HG03457 (cell line): ENCODE measurements around the gene CHD2.
"Not testable (repeated sequence)": the region's sequence is repeated elsewhere in the genome, so short reads cannot be mapped to it uniquely, and the experiment has no call there.

Experiments used
- ATAC-seq: cut with Tn5 transposase; IDR thresholded peaks from one replicate; pipeline ENCODE4 v1.9.1; 2021; ENCODE audit warnings: moderate number of reproducible peaks; ENCODE audit not compliant: unreplicated experiment

CHD2 gene

DNA sequence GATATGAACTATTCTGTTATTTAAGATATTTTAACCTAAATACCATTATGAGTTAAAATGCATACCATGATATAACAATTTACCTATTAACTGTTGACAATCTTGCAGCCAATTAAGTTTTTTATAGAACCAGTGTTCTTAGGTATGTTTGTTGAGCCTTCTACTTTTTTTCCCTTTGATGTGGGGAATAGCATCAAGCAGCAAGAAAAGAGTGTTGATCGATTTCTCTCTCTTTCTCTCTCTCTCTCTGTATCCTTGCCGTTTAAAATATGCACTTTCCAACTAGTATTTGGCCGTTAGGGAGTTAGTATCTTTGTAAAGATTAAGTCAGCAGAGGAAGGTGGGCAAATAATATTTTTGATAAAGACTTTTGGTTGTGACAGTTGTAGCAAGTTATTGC lies 5.9 kb downstream of the CHD2 start:
- ATAC-seq, result no peak

DNA sequence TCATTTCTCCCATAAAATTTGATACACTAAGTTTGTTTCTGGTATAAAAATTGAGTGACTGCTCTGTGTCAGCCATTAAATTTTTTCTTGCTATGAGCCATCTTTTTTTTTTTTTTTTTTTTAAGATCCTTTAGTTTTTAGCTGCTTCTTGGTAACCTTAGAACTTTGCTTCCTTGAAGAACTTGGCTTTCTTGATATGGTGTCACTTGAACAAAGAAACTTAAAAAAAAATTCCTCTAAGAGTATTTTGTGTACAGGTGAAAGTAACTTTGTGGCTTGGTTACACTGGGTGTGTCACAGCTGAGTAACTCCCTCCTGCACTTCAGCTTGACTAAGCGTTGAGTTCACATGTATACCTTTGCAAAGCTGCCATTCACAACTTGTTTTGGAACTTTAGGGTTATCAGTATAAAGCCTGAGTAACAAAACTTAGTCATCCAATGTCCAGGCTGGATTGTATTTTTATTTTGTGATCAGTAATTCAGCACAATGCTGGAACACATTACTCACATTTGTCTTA lies 6.5 kb downstream of the CHD2 start:
- peak; percentile 28 for ATAC-seq

DNA sequence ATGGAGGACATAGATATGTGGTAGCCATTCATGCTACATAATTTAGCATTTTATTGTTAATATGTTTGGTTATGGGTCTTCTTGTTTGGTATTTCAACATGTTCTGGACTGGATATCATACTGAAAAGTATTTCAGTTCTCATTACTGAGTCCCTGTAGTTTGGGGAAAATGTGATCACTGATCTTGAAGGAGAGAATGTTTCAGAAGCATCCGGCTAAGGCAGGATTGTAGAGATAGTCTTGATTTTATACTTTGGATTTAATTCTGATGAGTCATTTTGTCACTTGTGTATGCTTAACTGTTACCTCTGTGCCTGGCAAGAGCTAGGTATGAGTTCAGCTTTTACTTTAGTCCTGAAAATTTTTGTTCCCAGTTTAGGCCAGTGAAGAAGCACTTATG lies 7.1 kb downstream of the CHD2 start:
- no peak for ATAC-seq

DNA sequence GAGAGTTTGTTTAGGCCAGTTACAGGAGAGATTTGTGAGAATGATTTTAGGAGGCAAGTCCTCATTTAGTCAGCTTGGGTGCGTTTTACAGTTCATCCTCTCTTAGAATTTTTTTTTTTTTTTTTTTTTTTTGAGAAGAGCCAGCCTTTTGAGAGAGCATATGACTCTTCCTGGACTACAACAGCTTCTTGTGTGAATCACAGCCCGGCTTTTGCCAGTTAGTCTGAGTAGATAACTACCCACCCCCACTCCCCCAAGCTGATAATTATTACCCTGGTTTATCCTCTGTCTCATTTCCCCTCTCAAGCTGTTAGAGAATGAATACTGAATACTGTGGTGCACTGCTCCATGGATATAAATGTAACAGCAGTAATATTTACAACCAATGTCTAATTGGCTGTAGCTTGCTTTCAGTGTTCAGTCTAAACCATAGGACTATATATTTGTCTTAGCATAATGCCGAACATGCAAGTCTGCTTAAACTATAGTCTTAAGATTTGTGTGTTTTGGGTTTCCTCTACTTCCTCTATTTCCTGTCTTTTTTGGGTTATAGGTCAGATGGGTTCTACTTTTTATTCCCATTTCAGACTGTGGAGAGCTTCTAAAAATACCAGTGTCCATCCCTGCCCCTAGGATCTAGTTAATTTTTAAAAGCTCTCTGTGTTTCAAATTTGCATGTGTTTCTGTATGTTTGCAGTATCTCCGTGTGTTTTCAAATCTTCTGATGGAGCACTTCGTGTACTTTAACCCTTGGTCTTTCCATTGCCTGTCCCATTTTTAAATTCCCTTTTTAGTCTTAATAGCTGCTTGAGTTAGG lies 8.0 kb downstream of the CHD2 start:
- ATAC-seq, result no peak

DNA sequence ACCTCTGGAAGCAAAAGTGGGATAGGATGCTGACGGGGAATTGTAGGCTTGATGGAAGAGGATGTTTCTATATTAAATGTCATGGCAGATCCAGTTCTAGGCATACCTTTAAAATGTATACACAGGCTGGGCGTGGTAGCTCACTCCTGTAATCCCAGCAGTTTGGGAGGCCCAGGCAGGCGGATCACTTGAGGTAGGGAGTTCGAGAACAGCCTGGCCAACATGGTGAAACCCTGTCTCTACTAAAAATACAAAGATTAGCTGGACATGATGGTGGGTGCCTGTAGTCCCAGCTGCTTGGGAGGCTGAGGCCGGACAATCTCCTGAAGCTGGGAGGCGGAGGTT lies 8.6 kb downstream of the CHD2 start:
- no peak for ATAC-seq

DNA sequence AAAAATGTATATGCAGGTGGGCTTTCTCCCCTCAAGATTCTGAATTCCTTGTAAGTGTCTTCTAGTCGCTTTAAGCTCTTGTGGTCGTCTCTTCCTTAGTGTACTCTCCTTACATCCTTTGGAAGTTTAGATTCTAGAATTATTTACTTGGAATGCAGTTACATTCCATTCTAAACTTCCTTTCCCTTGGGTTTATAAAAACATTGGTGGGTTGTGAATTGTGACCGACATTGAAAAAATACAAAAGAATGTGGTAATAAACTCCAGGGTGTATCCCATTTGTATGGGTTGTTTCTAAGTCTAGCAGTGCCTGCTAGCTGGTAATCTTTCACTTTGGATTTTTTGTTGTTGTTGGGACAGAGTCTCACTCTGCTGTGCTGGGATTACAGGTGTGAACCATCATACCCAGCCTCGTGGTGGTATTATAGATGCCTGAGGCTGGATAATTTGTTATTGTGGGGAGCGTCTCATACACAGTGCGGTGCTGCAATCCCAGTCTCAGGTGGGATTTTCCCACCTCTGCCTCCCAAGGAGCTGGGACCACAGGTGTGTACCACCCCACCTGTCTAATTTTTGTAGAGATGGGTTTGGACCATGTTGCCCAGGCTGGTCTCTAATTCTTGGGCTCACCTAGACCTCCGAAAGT lies 9.1 kb downstream of the CHD2 start:
- no peak for ATAC-seq

DNA sequence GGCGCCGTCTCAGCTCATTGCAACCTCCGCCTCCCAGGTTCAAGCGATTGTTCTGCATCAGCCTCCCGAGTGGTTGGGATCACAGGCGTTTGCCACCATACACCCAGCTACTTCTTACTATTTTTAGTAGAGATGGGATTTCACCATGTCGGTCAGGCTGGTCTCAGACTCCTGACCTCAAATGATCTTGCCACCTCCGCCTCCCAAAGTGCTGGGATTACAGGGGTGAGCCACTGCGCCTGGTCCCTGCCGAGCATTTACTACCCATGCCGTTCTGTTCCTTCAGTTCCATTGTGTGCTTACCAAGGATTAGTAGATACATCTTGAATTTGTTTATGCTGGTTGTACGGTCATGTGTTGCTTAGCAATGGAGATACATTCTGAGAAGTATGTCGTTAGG lies 10.3 kb downstream of the CHD2 start:
- ATAC-seq, result no peak

DNA sequence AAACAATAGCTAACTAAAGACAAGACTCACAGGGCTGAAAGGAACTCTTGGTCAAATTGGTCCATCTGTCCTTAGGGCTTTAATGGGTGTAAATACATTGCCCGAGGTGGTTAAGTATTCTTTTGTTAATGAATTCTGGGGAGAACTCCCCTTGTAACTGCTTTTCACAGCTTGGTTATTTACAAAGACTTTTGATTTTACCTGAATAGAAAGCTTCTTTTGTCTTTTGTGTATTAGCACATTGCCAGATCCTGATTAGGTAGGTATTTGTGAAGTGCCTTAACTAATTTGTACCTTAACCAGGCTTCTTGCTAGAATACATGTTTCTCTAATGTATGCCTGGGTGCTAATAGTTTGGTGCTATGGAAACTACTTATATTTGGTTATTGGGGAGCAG lies 14.0 kb downstream of the CHD2 start:
- ATAC-seq, result no peak

DNA sequence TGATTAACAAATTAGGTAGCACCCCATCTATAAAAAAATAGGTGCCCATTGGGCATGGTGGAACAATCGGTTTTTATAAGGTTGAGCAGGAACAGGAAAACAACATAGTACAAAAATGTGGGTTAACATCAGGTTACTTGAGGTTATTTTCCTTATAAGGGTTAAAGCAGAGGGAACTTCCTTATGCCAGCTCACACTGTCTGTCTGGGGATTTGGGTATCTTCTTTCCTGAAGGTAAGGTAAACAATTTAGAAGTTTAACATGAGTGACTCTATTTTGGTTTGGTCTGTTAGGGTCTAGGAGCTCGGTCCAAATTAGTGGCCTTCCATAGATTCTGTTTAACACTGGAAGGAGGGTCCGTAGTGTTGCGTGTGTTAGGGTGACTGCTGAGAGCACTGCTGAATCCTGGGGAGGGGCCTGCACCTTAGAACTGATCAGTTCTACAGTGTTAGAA lies 14.7 kb downstream of the CHD2 start:
- no peak for ATAC-seq

DNA sequence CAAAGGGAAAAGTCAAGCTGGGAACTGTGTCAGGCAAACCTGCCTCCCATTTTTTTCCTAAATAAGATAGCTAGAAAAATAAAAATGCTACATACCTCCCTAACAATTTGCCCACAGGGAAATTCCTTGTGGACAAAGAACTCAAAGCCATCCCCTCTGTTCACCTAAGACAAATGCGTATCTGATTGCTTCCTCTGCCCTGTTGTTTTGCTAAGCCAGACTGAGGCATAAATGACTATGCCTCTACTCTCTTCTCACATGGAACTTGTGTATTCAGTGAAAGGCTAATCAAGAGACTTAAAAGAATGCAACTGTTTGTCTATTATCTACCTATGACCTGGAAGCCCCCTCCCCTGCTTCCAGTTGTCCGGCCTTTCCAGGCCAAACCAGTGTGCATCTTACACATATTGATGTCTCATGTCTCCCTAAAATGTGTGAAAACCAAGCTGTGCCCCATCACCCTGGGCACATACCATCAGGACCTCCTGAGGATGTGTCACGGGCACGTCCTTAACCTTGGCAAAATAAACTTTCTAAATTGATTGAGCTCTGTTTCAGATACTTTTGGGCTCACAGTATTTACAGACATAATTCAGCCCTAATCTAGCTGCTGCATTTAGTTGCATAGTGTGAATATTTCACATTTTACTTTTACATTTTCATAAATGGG lies 15.8 kb downstream of the CHD2 start:
- no peak for ATAC-seq

DNA sequence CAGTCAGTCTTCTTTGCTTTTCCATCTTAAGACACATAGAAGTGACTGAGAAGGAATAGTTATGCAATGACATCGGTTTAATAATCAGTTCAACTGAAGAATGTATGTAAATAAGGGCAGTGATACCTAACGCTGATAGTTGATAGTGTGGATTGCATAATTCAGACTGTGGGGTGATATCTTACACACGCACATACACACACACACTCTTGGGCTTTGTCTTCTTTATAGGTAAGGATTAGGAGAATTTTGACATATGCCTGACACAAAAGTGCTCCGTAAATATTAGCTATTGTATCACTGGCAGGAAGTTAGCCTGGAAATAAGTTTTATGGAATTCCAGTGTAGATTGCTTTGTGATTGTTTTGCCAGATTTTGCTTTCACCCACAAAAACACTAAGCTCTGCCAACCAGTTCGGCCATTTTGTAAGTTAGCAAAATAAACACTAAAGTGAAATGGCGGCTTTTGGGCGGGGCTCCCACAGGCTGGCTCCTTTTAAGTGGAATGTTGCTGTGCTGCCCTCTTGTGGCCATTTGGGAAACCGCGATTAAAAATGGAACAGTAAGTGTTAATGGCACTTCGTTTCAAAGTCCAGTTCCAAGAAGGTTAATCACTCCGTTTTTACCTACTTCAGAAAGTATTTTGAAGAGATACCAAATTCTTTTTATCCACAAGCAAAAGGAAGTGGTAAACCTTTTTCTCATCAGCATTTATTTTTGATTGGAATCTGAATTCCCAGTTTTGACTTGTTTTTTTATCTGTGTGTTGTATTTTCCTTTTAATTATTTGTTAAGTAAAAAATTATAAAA lies 17.7 kb downstream of the CHD2 start:
- ATAC-seq, result peak; percentile 39

DNA sequence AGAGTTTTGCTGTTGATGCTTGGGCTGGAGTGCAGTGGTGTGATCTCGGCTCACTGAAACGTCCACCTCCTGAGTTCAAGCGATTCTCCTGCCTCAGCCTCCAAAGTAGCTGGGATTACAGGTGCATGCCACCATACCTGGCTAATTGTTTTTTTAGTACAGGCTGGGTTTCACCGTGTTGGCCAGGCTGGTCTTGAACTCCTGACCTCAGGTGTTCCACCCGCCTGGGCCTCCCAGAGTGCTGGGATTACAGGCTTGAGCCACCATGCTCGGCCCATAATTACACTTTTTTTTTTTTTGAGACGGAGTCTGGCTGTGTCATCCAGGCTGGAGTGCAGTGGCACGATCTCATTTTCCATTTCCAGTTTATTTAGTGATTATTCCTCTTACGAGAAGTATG lies 18.8 kb downstream of the CHD2 start:
- not testable (repeated sequence) for ATAC-seq

DNA sequence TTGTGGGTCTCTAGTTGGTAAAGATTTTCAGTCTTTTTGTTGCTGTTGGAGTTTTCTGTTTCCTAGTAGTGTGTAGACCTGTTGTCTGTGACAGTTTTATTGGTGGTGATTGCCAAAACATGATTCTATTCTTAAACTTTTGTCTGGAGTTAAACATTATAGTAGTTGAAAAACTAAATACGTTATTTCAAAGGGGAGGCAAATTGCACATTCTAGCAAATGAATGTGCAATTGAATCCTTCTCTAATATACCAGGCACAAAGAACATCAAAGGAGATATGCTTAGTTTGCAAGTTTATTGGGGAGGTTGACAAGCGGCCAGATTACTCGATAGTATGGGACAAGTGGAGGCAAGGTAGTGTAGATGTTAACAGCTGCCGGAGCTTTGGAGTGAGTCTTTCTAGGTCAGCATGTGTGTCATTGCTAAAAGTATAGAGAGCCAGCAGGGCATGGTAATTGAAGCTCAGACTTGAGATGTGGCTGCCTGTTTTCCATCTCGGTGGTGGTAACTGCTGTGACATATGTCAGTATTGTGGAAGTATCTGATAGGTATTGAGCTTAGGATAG lies 20.6 kb downstream of the CHD2 start:
- ATAC-seq, result no peak

DNA sequence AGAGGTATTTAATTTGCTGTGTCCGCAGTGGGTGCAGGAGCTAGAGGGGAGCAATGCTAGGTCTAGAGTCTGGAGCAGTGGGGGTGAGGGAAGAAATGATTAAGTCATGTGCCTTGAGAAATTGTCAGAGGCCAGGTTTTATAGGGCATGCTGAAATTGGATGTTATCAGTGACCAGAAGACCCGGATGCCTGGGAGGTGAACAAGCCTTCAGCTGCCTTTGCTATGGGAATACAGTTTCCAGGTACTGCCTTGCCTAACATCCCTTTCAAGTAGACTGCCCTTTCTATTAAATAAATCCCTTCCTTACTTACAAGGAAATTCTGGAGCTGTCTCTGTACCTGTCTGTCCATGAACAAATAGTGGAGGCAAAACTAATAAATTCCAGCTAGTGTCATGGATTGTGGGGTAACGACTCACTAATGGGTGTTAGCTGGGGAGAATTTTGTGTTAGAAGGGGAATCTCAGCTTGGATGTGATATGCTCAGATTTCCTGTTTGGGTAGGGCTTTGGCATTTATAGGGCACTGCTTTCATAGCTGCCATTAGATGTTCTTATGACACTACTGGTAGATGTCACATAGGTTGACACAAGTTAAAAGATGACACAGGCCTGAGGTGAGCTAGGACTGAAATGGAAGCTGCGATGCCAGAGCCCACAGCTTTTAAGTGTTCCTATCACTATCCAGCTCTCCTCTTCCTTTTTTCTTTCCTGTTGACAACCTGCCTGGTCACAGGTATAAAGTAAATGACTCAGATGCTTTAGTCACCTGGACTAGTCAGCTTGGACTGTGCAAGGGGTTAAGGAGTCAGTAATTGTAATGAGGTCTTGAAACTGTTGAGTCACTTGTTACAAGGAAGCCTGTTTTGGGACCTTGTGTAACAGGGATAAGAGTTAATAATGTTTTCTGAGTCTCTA lies 21.3 kb downstream of the CHD2 start:
- ATAC-seq, result no peak

DNA sequence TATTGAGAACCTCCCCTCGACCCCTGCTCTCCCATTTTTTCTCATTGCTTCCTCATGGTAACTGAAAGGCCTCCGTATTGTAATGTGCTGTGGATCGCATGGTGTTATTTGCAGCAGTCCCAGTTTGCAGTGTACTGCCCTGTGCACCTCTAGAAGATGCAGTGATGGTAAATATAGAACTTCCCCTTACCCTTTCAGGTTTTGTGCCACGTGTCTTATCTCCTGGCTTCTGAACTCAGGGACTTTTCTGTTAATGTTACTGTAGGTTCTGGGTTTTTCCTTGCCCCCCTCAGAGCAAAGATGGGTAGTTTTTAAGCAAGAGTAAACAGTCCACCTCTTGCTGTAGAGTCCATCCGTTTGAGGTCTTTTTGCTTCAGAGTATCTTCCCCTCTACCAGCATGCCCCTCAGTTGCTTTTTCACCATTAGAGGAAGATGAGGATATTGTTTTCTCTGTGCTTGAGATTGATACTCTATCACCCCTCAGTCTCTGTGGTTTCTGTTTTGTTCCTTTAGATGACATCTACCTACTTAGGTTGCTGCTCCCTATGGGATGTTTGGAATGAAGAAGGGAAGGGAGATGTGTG lies 22.4 kb downstream of the CHD2 start:
- ATAC-seq, result no peak

DNA sequence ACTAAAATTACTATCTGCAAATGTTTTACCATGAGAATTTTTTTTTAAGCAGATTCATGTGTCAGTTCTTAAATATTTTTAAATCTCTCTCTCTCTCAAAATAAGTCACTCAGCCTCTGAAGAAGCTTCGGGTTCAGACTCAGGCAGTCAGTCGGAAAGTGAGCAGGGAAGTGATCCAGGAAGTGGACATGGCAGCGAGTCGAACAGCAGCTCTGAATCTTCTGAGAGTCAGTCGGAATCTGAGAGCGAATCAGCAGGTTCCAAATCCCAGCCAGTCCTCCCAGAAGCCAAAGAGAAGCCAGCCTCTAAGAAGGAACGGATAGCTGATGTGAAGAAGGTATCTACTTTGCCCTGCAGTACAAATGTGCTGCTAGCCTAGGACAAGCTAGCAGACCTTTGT lies 24.1 kb downstream of the CHD2 start:
- no peak for ATAC-seq

DNA sequence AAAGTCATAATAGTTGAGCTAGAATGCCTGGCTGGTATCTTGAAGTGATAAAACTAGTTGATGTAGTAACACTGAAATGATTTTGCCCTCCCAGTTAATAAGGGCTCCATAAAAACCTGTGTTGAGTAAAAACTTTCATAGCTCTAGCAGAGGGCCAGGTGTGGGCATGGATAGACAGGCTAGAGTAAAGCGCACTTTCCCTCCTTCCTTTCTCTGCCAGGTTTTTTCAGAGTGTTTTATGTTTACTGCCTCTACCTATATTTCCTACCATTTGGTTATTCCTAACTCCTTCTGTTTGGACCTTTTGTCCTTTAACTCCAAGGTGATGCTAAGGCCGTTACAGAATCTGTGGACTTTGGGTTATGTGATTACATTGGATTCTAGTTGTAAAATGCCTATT lies 25.3 kb downstream of the CHD2 start:
- ATAC-seq, result no peak

DNA sequence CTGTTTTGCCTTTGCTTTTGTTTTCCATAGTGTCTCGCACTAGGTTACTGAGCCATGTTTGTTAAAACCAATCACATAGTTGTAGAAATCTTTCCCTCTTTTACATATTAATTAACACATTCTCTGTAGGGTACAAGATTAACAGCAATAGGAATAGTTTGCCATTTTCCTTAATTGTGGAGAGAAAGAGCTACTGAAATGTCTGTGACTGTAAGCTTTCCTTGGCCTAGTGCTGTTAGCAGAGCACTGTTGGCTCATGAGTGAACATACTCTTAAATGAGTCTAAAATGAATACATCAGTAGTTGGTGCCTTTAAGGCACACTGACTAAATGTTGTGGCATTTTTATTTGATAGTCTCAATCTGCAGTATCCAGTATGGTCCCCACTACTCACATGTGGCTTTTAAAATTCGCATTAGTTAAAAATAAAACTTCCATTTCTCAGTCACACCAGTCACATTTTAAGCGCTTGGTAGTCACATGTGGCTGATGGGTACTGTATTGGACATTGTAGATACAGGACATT lies 28.2 kb downstream of the CHD2 start:
- no peak for ATAC-seq

DNA sequence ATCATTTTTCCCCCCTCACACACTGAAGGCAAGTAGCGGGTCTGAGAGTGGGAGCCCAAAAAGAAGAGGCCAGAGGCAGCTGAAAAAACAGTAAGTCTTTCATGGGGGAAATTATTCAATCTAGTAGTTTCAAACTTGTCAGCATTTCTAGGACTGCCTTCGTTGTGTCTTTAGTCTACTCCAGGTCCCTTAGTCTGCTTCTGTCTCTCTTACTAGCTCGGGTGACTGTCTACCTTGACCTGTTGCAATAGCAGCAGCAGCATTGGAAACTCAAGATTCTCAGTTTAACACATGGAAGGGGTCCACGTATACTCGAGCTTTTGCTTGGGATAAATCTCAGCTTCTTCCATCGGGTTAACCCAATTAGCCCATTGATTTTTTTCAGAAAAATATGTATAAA lies 28.9 kb downstream of the CHD2 start:
- no peak for ATAC-seq
